ENCODE results near the gene TMEM132D. TPM values are rescaled to one million over a fixed set of nuclear protein-coding genes. Genes with fewer than 3 reads are reported as not detected.
"Not testable (repeated sequence)": the region's sequence is repeated elsewhere in the genome, so short reads cannot be mapped to it uniquely, and the experiment has no call there.

TMEM132D gene
- polyA plus RNA-seq, 4 donors = 0.90 to 2.1 (median 1.4) TPM

GRCh38 chr12:129049917-129050316, 853.9 kb downstream of the TMEM132D start:
- DNase-seq (ENCODE audit: low read depth in 4 of 4, low spot score in 3 of 4) = peak; percentile 45 to 76 (median 65)

GRCh38 chr12:129043334-129043733, 860.5 kb downstream of the TMEM132D start:
- DNase-seq (ENCODE audit: low read depth in 4 of 4, low spot score in 3 of 4) = not testable (repeated sequence)

DNA sequence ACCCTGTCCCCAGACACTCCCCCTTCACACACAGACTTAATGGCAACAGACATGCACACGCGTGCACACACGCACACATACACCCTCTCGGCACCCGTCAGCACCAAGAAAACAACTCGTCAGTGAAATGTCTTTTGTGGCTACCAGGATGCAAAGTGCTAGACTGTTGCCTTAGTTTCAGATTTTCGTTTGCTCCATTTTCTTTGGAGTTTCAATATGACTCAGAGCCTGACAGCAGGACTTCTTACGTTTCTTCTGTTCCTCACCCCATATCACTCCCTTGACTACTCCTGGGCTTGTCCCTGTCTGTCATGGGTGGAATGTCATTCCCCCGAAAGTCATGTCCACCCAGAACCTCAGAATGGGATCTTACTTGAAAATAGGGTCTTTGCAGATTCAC, 867.7 kb downstream of the TMEM132D start:
- DNase-seq (ENCODE audit: low read depth in 4 of 4, low spot score in 3 of 4) = no peak

- no peak for DNase-seq (ENCODE audit: low read depth in 4 of 4, low spot score in 3 of 4)
Measured at GRCh38 chr12:129034558-129035289, 869.1 kb downstream of the TMEM132D start.

DNA sequence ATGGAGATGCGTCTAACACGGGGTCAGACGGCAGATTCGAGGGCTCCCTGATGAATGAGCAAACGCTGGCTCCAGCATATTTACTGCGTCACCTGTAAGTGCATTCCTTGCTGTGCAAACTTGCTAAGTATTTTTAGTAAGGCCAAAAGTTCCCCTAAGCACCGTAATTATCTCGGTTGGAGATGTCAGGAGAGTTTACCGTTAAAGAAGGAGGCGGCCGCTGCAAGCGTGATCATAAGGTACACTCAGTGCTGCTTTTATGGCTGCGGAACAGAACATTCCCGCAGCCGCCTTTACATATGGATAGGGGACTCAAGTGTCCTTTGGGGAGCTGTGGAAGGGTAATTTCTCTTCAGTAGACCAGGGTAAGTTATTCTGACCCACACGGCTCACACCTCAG, 875.0 kb downstream of the TMEM132D start:
- DNase-seq (ENCODE audit: low read depth in 4 of 4, low spot score in 3 of 4) = no peak

DNA sequence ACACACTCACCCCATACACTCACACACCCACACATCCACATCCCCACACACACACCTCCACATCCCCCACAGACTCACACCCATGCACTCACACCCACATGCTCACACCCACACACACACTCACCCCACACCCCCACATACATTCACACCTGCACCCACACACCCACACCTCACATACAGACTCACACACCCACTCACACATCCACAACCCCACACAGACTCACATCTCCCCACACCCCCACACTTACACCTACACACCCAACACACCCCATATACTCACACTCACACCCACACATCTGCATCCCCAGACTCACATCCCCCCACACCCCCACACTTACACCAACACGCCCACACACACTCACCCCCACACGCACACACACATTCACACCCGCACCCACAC, 878.8 kb downstream of the TMEM132D start:
- DNase-seq (ENCODE audit: low read depth in 4 of 4, low spot score in 3 of 4) = no peak
